ENCODE measurements around the gene AGAP1.

Gene AGAP1

GRCh38 chr2:235515364-235515742 lies 21.5 kb downstream of the AGAP1 start:
- Histone ChIP-seq H3K27ac (ENCODE audit: low read depth in 2 of 2, low read length in 2 of 2) (peak overlapping the region; percentile 95 to 98), H3K9me3 (ENCODE audit: control insufficient read depth in 2 of 2, low read length in 2 of 2) (no peaks in the 10 kb centered on the region), H3K4me1 (ENCODE audit: control insufficient read depth in 2 of 2, insufficient read depth in 2 of 2, low read length in 2 of 2) (peaks cover 47 to 58% of the 10 kb centered on the region in 2 donors), H3K36me3 (ENCODE audit: control insufficient read depth in 2 of 2, insufficient read depth in 2 of 2, low read length in 2 of 2) (no peaks in the 10 kb centered on the region), H3K4me3 (ENCODE audit: low read length in 2 of 2) (no peak overlapping the region), H3K9ac (ENCODE audit: low read depth in 1 of 2, low read length in 2 of 2) (no peak overlapping the region), H3K27me3 (ENCODE audit: control insufficient read depth in 2 of 2, insufficient read depth in 2 of 2, low read length in 2 of 2) (no peaks in the 10 kb centered on the region)

DNA sequence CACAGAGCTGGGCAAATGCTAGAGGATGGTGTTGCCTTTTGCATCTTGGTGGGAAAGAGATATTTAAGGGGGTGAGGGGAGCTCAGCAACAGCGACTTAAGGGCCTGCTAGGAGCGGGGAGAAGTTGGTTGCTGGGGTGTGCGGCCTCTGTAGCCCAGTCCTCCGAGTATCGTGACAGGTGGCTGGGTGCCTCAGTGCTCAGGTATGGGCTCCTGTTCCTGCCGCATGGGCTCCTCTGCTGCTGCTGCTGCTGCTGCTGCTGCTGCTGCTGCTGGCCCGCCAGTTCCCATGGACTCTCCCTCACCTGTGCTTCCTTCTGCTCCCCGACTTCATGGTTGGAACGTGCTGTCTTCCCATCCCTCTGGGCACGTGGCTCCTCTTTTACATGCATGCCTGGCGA lies 22.0 kb downstream of the AGAP1 start:
- Histone ChIP-seq H3K4me3 (ENCODE audit: low read length in 2 of 2) (no peak overlapping the region), H3K4me1 (ENCODE audit: control insufficient read depth in 2 of 2, insufficient read depth in 2 of 2, low read length in 2 of 2) (peaks cover 43 to 58% of the 10 kb centered on the region in 2 donors), H3K27me3 (ENCODE audit: control insufficient read depth in 2 of 2, insufficient read depth in 2 of 2, low read length in 2 of 2) (no peaks in the 10 kb centered on the region), H3K9ac (ENCODE audit: low read depth in 1 of 2, low read length in 2 of 2) (no peak overlapping the region), H3K9me3 (ENCODE audit: control insufficient read depth in 2 of 2, low read length in 2 of 2) (no peaks in the 10 kb centered on the region), H3K27ac (ENCODE audit: low read depth in 2 of 2, low read length in 2 of 2) (no peak overlapping the region), H3K36me3 (ENCODE audit: control insufficient read depth in 2 of 2, insufficient read depth in 2 of 2, low read length in 2 of 2) (no peaks in the 10 kb centered on the region)

DNA sequence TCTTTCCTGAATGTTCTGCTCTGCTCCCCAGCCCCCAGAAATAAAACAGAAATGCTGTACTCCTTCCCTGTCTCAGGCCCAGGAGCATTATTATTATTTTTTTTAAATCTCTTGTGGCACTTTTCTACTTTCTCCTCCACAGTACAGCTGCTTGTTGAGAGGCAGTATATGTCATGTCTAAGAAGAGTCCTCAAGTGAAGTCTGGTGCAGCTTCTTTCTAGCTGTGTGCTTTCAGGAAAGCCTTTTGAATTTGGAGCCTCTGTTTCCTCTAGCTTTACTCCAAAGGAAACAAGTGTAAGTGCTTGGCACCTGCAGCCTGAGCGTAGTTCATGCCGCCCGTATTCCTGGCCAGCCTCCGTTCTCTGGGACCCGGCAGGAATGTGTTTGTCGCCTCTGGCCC lies 22.4 kb downstream of the AGAP1 start:
- Histone ChIP-seq H3K27ac (ENCODE audit: low read depth in 2 of 2, low read length in 2 of 2) (no peak overlapping the region), H3K4me1 (ENCODE audit: control insufficient read depth in 2 of 2, insufficient read depth in 2 of 2, low read length in 2 of 2) (peaks cover 43 to 54% of the 10 kb centered on the region in 2 donors), H3K9ac (ENCODE audit: low read depth in 1 of 2, low read length in 2 of 2) (no peak overlapping the region), H3K4me3 (ENCODE audit: low read length in 2 of 2) (no peak overlapping the region), H3K9me3 (ENCODE audit: control insufficient read depth in 2 of 2, low read length in 2 of 2) (no peaks in the 10 kb centered on the region), H3K36me3 (ENCODE audit: control insufficient read depth in 2 of 2, insufficient read depth in 2 of 2, low read length in 2 of 2) (no peaks in the 10 kb centered on the region), H3K27me3 (ENCODE audit: control insufficient read depth in 2 of 2, insufficient read depth in 2 of 2, low read length in 2 of 2) (no peaks in the 10 kb centered on the region)

DNA sequence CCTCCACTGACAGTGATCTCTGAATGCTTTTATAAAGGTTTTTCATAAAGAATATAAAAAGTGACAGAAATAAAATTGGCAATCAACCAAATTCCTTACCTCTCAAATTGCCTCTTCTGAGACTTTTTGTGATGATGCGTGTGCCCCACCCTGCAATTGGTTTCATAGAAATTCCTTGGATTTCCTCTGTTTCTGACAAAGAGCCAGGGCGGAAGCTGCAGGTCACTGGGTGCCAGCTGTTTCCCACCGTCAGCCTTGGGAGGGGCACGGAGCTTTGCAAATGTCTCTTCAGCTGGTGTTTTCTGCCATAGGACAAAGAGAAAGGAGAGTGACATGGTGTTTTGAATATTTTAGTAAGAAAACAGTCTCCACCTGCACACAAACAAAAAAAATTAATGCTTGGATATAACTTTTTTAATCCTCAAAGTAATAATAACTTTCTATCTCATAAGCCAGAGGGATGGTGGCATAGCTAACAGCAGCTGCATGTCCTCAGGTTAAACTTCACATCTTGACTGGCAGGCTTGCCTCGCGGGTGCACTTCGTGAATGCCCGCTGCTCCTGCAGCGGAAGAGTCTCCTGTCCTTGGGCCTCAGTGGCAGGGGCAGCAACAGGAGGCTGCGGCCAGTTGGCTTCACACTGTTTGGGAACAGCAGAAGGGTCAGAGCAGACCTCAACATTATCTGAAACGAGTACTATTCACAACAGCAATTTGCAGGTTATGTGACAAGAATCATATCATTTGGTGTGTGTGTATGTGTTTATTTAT lies 24.7 kb downstream of the AGAP1 start:
- no peaks in the 10 kb centered on the region for H3K36me3 ChIP-seq (ENCODE audit: control insufficient read depth in 2 of 2, insufficient read depth in 2 of 2, low read length in 2 of 2)
- H3K27me3 ChIP-seq (ENCODE audit: control insufficient read depth in 2 of 2, insufficient read depth in 2 of 2, low read length in 2 of 2) = no peaks in the 10 kb centered on the region
- peaks cover 27 to 36% of the 10 kb centered on the region in 2 donors for H3K4me1 ChIP-seq (ENCODE audit: control insufficient read depth in 2 of 2, insufficient read depth in 2 of 2, low read length in 2 of 2)
- no peak overlapping the region for H3K9ac ChIP-seq (ENCODE audit: low read depth in 1 of 2, low read length in 2 of 2)
- H3K9me3 ChIP-seq (ENCODE audit: control insufficient read depth in 2 of 2, low read length in 2 of 2) = no peaks in the 10 kb centered on the region
- no peak overlapping the region for H3K4me3 ChIP-seq (ENCODE audit: low read length in 2 of 2)
- H3K27ac ChIP-seq (ENCODE audit: low read depth in 2 of 2, low read length in 2 of 2) = peak overlapping the region; percentile 32 to 42

GRCh38 chr2:235520787-235521186 lies 26.9 kb downstream of the AGAP1 start:
- no peak overlapping the region for H3K9ac ChIP-seq (ENCODE audit: low read depth in 1 of 2, low read length in 2 of 2)
- H3K27me3 ChIP-seq (ENCODE audit: control insufficient read depth in 2 of 2, insufficient read depth in 2 of 2, low read length in 2 of 2) = no peaks in the 10 kb centered on the region
- H3K4me1 ChIP-seq (ENCODE audit: control insufficient read depth in 2 of 2, insufficient read depth in 2 of 2, low read length in 2 of 2) = peaks cover 9 to 17% of the 10 kb centered on the region in 2 donors
- no peak overlapping the region for H3K27ac ChIP-seq (ENCODE audit: low read depth in 2 of 2, low read length in 2 of 2)
- H3K4me3 ChIP-seq (ENCODE audit: low read length in 2 of 2) = no peak overlapping the region
- H3K9me3 ChIP-seq (ENCODE audit: control insufficient read depth in 2 of 2, low read length in 2 of 2) = no peaks in the 10 kb centered on the region
- H3K36me3 ChIP-seq (ENCODE audit: control insufficient read depth in 2 of 2, insufficient read depth in 2 of 2, low read length in 2 of 2) = no peaks in the 10 kb centered on the region

GRCh38 chr2:235521844-235522243 lies 28.0 kb downstream of the AGAP1 start:
- Histone ChIP-seq H3K27ac (ENCODE audit: low read depth in 2 of 2, low read length in 2 of 2) (no peak overlapping the region), H3K36me3 (ENCODE audit: control insufficient read depth in 2 of 2, insufficient read depth in 2 of 2, low read length in 2 of 2) (no peaks in the 10 kb centered on the region), H3K9ac (ENCODE audit: low read depth in 1 of 2, low read length in 2 of 2) (no peak overlapping the region)

DNA sequence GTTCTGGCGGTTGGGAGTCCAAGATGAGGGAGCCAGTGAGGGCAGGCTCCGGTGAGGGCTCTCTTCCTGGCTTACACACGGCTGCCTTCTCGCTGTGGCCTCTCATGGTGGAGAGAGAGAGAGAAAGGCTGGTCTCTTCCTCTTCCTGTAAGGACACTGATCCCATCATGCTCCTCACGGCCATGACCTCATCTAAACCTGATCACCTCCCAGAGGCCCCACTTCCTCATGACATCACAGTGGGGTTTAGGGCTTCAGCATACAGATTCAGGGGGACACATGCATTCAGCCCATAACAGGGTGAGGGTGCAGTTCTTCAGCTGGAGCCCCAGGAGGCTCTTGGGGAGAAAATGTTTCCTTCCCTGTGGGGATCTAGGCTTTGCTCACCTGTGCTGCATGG lies 29.2 kb downstream of the AGAP1 start:
- Histone ChIP-seq H3K36me3 (ENCODE audit: control insufficient read depth in 2 of 2, insufficient read depth in 2 of 2, low read length in 2 of 2) (no peaks in the 10 kb centered on the region), H3K4me3 (ENCODE audit: low read length in 2 of 2) (no peak overlapping the region), H3K27me3 (ENCODE audit: control insufficient read depth in 2 of 2, insufficient read depth in 2 of 2, low read length in 2 of 2) (no peaks in the 10 kb centered on the region), H3K9me3 (ENCODE audit: control insufficient read depth in 2 of 2, low read length in 2 of 2) (no peaks in the 10 kb centered on the region), H3K27ac (ENCODE audit: low read depth in 2 of 2, low read length in 2 of 2) (no peak overlapping the region), H3K9ac (ENCODE audit: low read depth in 1 of 2, low read length in 2 of 2) (no peak overlapping the region), H3K4me1 (ENCODE audit: control insufficient read depth in 2 of 2, insufficient read depth in 2 of 2, low read length in 2 of 2) (peaks cover 4 to 15% of the 10 kb centered on the region in 2 donors)

More at GRCh38 chr2:235521844-235522243, 28.0 kb downstream of the AGAP1 start:
- Histone ChIP-seq H3K4me3 (ENCODE audit: low read length in 2 of 2) (no peak overlapping the region), H3K4me1 (ENCODE audit: control insufficient read depth in 2 of 2, insufficient read depth in 2 of 2, low read length in 2 of 2) (peaks cover 9 to 17% of the 10 kb centered on the region in 2 donors), H3K27me3 (ENCODE audit: control insufficient read depth in 2 of 2, insufficient read depth in 2 of 2, low read length in 2 of 2) (no peaks in the 10 kb centered on the region), H3K9me3 (ENCODE audit: control insufficient read depth in 2 of 2, low read length in 2 of 2) (no peaks in the 10 kb centered on the region)

DNA sequence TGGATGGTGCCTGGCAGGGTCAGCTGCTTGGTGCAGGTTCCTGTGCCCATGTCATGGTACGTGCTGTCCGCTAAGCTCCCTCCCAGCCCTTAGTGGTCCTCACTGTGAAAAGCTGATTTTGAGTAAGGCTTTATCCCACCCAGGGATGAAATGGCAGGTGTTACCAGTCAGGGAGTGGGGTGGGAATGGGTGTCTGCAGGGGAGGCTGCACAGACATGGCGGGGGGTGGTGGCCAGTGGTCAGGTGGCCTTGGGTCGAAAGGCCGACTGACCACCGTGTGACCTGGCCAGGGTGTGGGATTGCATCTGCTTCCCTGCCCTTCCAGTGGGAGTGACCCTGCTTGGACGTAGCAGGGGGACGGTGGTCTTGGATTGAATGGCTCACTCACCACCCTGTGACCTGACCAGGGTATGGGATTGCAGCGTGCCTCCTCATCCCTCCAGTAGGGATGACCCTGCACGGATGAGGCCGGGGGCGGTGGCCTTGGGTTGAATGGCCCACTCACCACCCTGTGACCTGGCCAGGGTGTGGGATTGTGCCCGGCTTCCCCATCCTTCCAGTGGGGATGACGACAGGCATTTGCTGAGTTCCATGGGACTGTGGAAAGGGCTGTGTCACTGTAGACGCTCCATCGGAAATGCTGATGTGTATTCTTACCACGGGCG lies 29.8 kb downstream of the AGAP1 start:
- H3K4me3 ChIP-seq (ENCODE audit: low read length in 2 of 2) = no peak overlapping the region

GRCh38 chr2:235526166-235526565 lies 32.3 kb downstream of the AGAP1 start:
- H3K36me3 ChIP-seq (ENCODE audit: control insufficient read depth in 2 of 2, insufficient read depth in 2 of 2, low read length in 2 of 2) = no peaks in the 10 kb centered on the region
- H3K9ac ChIP-seq (ENCODE audit: low read depth in 1 of 2, low read length in 2 of 2) = no peak overlapping the region
- no peak overlapping the region for H3K4me3 ChIP-seq (ENCODE audit: low read length in 2 of 2)
- H3K9me3 ChIP-seq (ENCODE audit: control insufficient read depth in 2 of 2, low read length in 2 of 2) = no peaks in the 10 kb centered on the region
- H3K27ac ChIP-seq (ENCODE audit: low read depth in 2 of 2, low read length in 2 of 2) = no peak overlapping the region
- H3K27me3 ChIP-seq (ENCODE audit: control insufficient read depth in 2 of 2, insufficient read depth in 2 of 2, low read length in 2 of 2) = no peaks in the 10 kb centered on the region
- H3K4me1 ChIP-seq (ENCODE audit: control insufficient read depth in 2 of 2, insufficient read depth in 2 of 2, low read length in 2 of 2) = peaks cover 0 to 4% of the 10 kb centered on the region in 2 donors

More for the DNA sequence above, 29.8 kb downstream of the AGAP1 start:
- Histone ChIP-seq H3K27me3 (ENCODE audit: control insufficient read depth in 2 of 2, insufficient read depth in 2 of 2, low read length in 2 of 2) (no peaks in the 10 kb centered on the region), H3K27ac (ENCODE audit: low read depth in 2 of 2, low read length in 2 of 2) (no peak overlapping the region), H3K9ac (ENCODE audit: low read depth in 1 of 2, low read length in 2 of 2) (no peak overlapping the region), H3K36me3 (ENCODE audit: control insufficient read depth in 2 of 2, insufficient read depth in 2 of 2, low read length in 2 of 2) (no peaks in the 10 kb centered on the region), H3K9me3 (ENCODE audit: control insufficient read depth in 2 of 2, low read length in 2 of 2) (no peaks in the 10 kb centered on the region), H3K4me1 (ENCODE audit: control insufficient read depth in 2 of 2, insufficient read depth in 2 of 2, low read length in 2 of 2) (peaks cover 2 to 11% of the 10 kb centered on the region in 2 donors)

- Histone ChIP-seq H3K9ac (ENCODE audit: low read depth in 1 of 2, low read length in 2 of 2) (no peak overlapping the region), H3K4me1 (ENCODE audit: control insufficient read depth in 2 of 2, insufficient read depth in 2 of 2, low read length in 2 of 2) (peaks cover 0 to 8% of the 10 kb centered on the region in 2 donors), H3K9me3 (ENCODE audit: control insufficient read depth in 2 of 2, low read length in 2 of 2) (no peaks in the 10 kb centered on the region), H3K36me3 (ENCODE audit: control insufficient read depth in 2 of 2, insufficient read depth in 2 of 2, low read length in 2 of 2) (no peaks in the 10 kb centered on the region), H3K27ac (ENCODE audit: low read depth in 2 of 2, low read length in 2 of 2) (no peak overlapping the region), H3K4me3 (ENCODE audit: low read length in 2 of 2) (no peak overlapping the region), H3K27me3 (ENCODE audit: control insufficient read depth in 2 of 2, insufficient read depth in 2 of 2, low read length in 2 of 2) (no peaks in the 10 kb centered on the region)
Observed at GRCh38 chr2:235527806-235528469, 34.1 kb downstream of the AGAP1 start.

All from mucosa of rectum (tissue), 2 donors.